Erythroblast (primary cell): ENCODE measurements around the gene PCBP3.

Experiments
- GATA1 ChIP-seq: IDR thresholded peaks from 2 replicates; pipeline ENCODE4 v1.6.1; 2011; ENCODE audit warnings: low read depth, mild to moderate bottlenecking, control low read depth, low read length, moderate library complexity
- POLR2A ChIP-seq: IDR thresholded peaks from 2 replicates; pipeline ENCODE4 v1.6.1; 2011; ENCODE audit warnings: mild to moderate bottlenecking, low read length

- TF ChIP-seq POLR2A (no peak), GATA1 (no peak)
Observed at GRCh38 chr21:45971616-45972352, 328.3 kb downstream of the PCBP3 start.
